Measurements from ENCODE around the gene SHD.
A peak's percentile ranks its signal among the peaks of the same experiment; 100 is the strongest.
"Not testable (repeated sequence)": the region's sequence is repeated elsewhere in the genome, so short reads cannot be mapped to it uniquely, and the experiment has no call there.

SHD gene

DNA sequence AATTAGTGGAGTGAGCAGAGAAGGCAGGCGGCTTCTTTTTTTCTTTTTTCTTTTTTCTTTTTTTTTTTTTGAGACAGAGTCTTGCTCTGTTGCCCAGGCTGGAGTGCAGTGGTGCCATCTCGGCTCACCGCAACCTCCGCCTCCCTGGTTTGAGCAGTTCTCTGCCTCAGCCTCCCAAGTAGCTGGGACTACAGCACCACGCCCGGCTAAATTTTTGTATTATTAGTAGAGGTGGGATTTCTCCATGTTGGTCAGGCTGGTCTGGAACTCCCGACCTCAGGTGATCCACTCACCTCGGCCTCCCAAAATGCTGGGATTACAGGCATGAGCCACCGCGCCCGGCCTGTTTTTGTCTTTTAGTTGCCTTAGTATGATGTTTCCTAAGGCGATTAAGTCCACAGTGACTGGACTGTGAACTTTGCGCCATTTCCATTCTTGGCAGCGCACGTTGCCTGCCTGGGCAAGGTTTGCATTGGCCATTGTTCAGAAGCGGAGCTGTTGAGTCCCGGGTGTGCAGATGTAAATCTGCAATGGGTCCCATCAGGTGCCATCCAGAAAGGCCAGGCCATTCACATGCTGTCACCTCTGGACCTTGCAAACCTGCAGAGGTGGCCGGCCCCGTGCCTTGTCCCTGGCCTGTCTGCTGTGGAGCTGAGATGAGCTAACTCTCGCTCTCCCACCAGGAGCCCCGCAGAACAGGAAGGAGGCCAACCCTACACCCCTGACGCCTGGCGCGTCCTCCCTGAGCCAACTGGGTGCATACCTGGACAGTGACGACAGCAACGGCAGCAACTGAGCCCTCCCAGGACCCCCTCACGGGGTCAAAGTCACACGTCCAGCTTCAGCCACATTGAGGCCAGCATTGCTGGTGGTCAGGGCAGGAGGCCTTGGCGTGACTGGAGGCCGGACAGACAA, 10.9 kb upstream of the SHD start:
- no CpG with 5 or more reads among the region's 30 CpGs for WGBS, 2 donors (ENCODE audit: extremely low coverage in 2 of 2, insufficient read length in 2 of 2, insufficient replicate concordance in 1 of 2)
- no peak overlapping the region for H2BK15ac ChIP-seq (ENCODE audit: low read length)

DNA sequence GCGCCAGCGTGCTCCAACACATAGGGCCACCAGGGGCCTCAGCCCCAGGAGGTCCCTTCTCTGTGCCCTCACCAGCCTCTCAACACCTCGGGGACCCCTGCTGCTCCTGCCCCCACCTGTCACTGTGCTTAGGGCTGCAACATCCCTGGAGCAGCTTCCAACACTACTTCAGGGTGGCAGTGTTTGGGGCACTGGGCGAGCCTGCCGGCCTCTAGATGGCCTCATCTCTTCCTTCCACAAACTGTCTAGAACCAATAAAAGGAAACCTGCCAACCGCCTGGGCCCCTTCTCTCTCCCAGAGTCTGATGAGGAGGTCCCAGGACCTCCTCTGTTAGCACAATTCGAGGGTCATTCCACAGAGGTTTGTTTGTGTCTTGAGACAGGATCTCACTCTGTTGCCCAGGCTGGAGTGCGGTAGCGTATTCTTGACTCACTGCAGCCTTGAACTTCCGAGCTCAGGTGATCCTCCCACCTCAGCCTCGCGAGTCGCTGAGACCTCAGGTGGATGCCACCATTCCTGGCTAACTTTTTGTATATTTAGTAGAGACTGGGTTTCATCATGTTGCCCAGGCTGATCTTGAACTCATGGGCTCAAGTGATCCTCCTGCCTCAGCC, 10.1 kb upstream of the SHD start:
- no peak overlapping the region for H3K4ac ChIP-seq (ENCODE audit: low read length)
- H4K91ac ChIP-seq (ENCODE audit: low read depth, low read length, poor library complexity) = no peak overlapping the region
- H3K4me2 ChIP-seq (ENCODE audit: insufficient read depth, low read length, poor library complexity, severe bottlenecking) = no peak overlapping the region
- no CpG with 5 or more reads among the region's 13 CpGs for WGBS, 2 donors (ENCODE audit: extremely low coverage in 2 of 2, insufficient read length in 2 of 2, insufficient replicate concordance in 1 of 2)
- no peak overlapping the region for H2BK120ac ChIP-seq (ENCODE audit: low read depth, low read length)
- no peak overlapping the region for H4K8ac ChIP-seq (ENCODE audit: low read depth, low read length)
- H2BK12ac ChIP-seq (ENCODE audit: low read length) = no peak overlapping the region
- H2BK5ac ChIP-seq (ENCODE audit: low read length) = no peak overlapping the region
- no peak overlapping the region for H2AFZ ChIP-seq (ENCODE audit: low read length)
- no peak overlapping the region for H3K27ac ChIP-seq (replicated peaks; ENCODE audit: low read length)
- no peak for DNase-seq (ENCODE audit: low spot score)
- H3K4me3 ChIP-seq (ENCODE audit: low read length in 2 of 2) = no peak overlapping the region
- no peaks in the 10 kb centered on the region for H3K27me3 ChIP-seq (ENCODE audit: control insufficient read depth in 3 of 3, insufficient read depth in 3 of 3, low read depth in 1 of 3, low read length in 3 of 3)
- H2AK5ac ChIP-seq (ENCODE audit: low read depth, low read length) = no peak overlapping the region
- no peaks in the 10 kb centered on the region for H3K4me1 ChIP-seq (ENCODE audit: control insufficient read depth in 2 of 2, insufficient read depth in 1 of 2, low read depth in 1 of 2, low read length in 2 of 2)
- H3K79me1 ChIP-seq (ENCODE audit: low read depth, low read length) = peaks cover 2% of the 10 kb centered on the region
- H3K23ac ChIP-seq (ENCODE audit: low read depth, low read length, poor library complexity) = no peak overlapping the region
- no peak overlapping the region for H3K9ac ChIP-seq (ENCODE audit: low read depth, low read length, poor library complexity)
- H2BK15ac ChIP-seq (ENCODE audit: low read length) = no peak overlapping the region
- H3K9me3 ChIP-seq (replicated peaks in 1 of 2; ENCODE audit: control insufficient read depth in 2 of 2, insufficient read depth in 1 of 2, low read depth in 1 of 2, low read length in 2 of 2) = no peaks in the 10 kb centered on the region
- no peak overlapping the region for H3K14ac ChIP-seq (ENCODE audit: low read length)
- H3K36me3 ChIP-seq (replicated peaks in 1 of 2; ENCODE audit: control insufficient read depth in 2 of 2, insufficient read depth in 2 of 2, low read length in 2 of 2) = peaks cover 14 to 29% of the 10 kb centered on the region in 2 donors
- H3K18ac ChIP-seq (ENCODE audit: low read length) = no peak overlapping the region

More for the DNA sequence above, 10.9 kb upstream of the SHD start:
- H3K14ac ChIP-seq (ENCODE audit: low read length) = no peak overlapping the region
- no peaks in the 10 kb centered on the region for H3K4me1 ChIP-seq (ENCODE audit: control insufficient read depth in 2 of 2, insufficient read depth in 1 of 2, low read depth in 1 of 2, low read length in 2 of 2)
- no peak overlapping the region for H2AK5ac ChIP-seq (ENCODE audit: low read depth, low read length)
- H3K36me3 ChIP-seq (replicated peaks in 1 of 2; ENCODE audit: control insufficient read depth in 2 of 2, insufficient read depth in 2 of 2, low read length in 2 of 2) = peaks cover 15 to 34% of the 10 kb centered on the region in 2 donors
- no peak overlapping the region for H3K4me2 ChIP-seq (ENCODE audit: insufficient read depth, low read length, poor library complexity, severe bottlenecking)
- H4K91ac ChIP-seq (ENCODE audit: low read depth, low read length, poor library complexity) = no peak overlapping the region
- H3K27me3 ChIP-seq (ENCODE audit: control insufficient read depth in 3 of 3, insufficient read depth in 3 of 3, low read depth in 1 of 3, low read length in 3 of 3) = no peaks in the 10 kb centered on the region
- no peak overlapping the region for H2AFZ ChIP-seq (ENCODE audit: low read length)
- DNase-seq (ENCODE audit: low spot score) = no peak
- H2BK120ac ChIP-seq (ENCODE audit: low read depth, low read length) = no peak overlapping the region
- peaks cover 3% of the 10 kb centered on the region for H3K79me1 ChIP-seq (ENCODE audit: low read depth, low read length)
- H4K8ac ChIP-seq (ENCODE audit: low read depth, low read length) = no peak overlapping the region
- H2BK12ac ChIP-seq (ENCODE audit: low read length) = no peak overlapping the region
- no peak overlapping the region for H3K18ac ChIP-seq (ENCODE audit: low read length)
- H3K9ac ChIP-seq (ENCODE audit: low read depth, low read length, poor library complexity) = no peak overlapping the region
- no peak overlapping the region for H3K4ac ChIP-seq (ENCODE audit: low read length)
- peak overlapping the region; percentile 85 for H3K23ac ChIP-seq (ENCODE audit: low read depth, low read length, poor library complexity)
- H3K9me3 ChIP-seq (replicated peaks in 1 of 2; ENCODE audit: control insufficient read depth in 2 of 2, insufficient read depth in 1 of 2, low read depth in 1 of 2, low read length in 2 of 2) = no peaks in the 10 kb centered on the region
- H3K4me3 ChIP-seq (ENCODE audit: low read length in 2 of 2) = no peak overlapping the region
- no peak overlapping the region for H2BK5ac ChIP-seq (ENCODE audit: low read length)
- no peak overlapping the region for H3K27ac ChIP-seq (replicated peaks; ENCODE audit: low read length)

DNA sequence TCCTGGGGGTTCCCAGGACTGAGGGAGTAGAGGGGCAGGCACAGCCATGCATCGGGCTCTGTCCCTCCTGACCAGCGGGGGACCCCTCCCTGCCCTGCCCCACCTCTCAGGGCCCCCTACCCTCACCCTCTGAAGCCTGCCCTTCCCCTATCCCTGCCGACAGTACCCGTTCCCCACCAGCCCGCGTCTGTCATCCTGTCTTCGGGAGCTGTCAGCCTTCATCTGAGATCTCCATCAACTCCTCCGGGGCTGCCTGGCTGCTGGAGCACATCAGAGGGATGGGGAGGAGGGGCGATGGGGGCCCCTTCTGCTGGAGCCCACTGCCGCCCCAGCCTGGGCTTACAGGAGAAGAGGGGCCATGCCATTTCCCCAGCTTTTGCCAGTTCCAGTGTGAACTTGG, 6.2 kb upstream of the SHD start:
- H2BK5ac ChIP-seq (ENCODE audit: low read length) = peak overlapping the region; percentile 60
- H2BK15ac ChIP-seq (ENCODE audit: low read length) = no peak overlapping the region
- H3K79me1 ChIP-seq (ENCODE audit: low read depth, low read length) = peaks cover 2% of the 10 kb centered on the region
- H3K4ac ChIP-seq (ENCODE audit: low read length) = no peak overlapping the region
- H2AK5ac ChIP-seq (ENCODE audit: low read depth, low read length) = no peak overlapping the region
- DNase-seq (ENCODE audit: low spot score) = no peak
- H4K91ac ChIP-seq (ENCODE audit: low read depth, low read length, poor library complexity) = no peak overlapping the region
- H3K27me3 ChIP-seq (ENCODE audit: control insufficient read depth in 3 of 3, insufficient read depth in 3 of 3, low read depth in 1 of 3, low read length in 3 of 3) = peaks cover 0 to 6% (median 0%) of the 10 kb centered on the region in 3 experiments
- H3K4me2 ChIP-seq (ENCODE audit: insufficient read depth, low read length, poor library complexity, severe bottlenecking) = no peak overlapping the region
- no peak overlapping the region for H3K27ac ChIP-seq (replicated peaks; ENCODE audit: low read length)
- no peak overlapping the region for H3K18ac ChIP-seq (ENCODE audit: low read length)
- peak overlapping the region; percentile 80 for H3K23ac ChIP-seq (ENCODE audit: low read depth, low read length, poor library complexity)
- no peak overlapping the region for H2BK12ac ChIP-seq (ENCODE audit: low read length)
- no CpG with 5 or more reads among the region's 10 CpGs for WGBS, 2 donors (ENCODE audit: extremely low coverage in 2 of 2, insufficient read length in 2 of 2, insufficient replicate concordance in 1 of 2)
- no peak overlapping the region for H2AFZ ChIP-seq (ENCODE audit: low read length)
- no peak overlapping the region for H2BK120ac ChIP-seq (ENCODE audit: low read depth, low read length)
- no peak overlapping the region for H3K14ac ChIP-seq (ENCODE audit: low read length)
- no peaks in the 10 kb centered on the region for H3K9me3 ChIP-seq (replicated peaks in 1 of 2; ENCODE audit: control insufficient read depth in 2 of 2, insufficient read depth in 1 of 2, low read depth in 1 of 2, low read length in 2 of 2)
- H3K4me3 ChIP-seq (ENCODE audit: low read length in 2 of 2) = no peak overlapping the region
- no peak overlapping the region for H3K9ac ChIP-seq (ENCODE audit: low read depth, low read length, poor library complexity)
- no peak overlapping the region for H4K8ac ChIP-seq (ENCODE audit: low read depth, low read length)
- H3K4me1 ChIP-seq (ENCODE audit: control insufficient read depth in 2 of 2, insufficient read depth in 1 of 2, low read depth in 1 of 2, low read length in 2 of 2) = peaks cover 0 to 7% of the 10 kb centered on the region in 2 donors
- peaks cover 11 to 15% of the 10 kb centered on the region in 2 donors for H3K36me3 ChIP-seq (replicated peaks in 1 of 2; ENCODE audit: control insufficient read depth in 2 of 2, insufficient read depth in 2 of 2, low read length in 2 of 2)

DNA sequence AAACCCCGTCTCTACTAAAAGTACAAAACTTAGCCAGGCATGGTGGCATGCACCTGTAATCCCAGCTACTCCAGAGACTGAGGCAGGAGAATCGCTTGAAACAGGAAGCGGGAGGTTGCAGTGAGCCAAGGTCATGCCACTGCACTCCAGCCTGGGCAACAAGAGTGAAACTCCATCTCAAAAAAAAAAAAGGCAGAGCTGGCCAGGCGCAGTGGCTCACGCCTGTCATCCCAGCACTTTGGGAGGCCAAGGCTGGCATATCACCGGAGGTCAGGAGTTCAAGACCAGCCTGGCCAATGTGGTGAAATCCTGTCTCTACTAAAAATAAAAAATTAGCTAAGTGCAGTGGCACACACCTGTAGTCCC, 4.8 kb upstream of the SHD start:
- peaks cover 3 to 11% of the 10 kb centered on the region in 2 donors for H3K4me1 ChIP-seq (ENCODE audit: control insufficient read depth in 2 of 2, insufficient read depth in 1 of 2, low read depth in 1 of 2, low read length in 2 of 2)
- not testable (repeated sequence) for H3K4me3 ChIP-seq (ENCODE audit: low read length in 2 of 2); H3K18ac ChIP-seq (ENCODE audit: low read length); H3K23ac ChIP-seq (ENCODE audit: low read depth, low read length, poor library complexity); H2AFZ ChIP-seq (ENCODE audit: low read length); H3K9me3 ChIP-seq (replicated peaks in 1 of 2; ENCODE audit: control insufficient read depth in 2 of 2, insufficient read depth in 1 of 2, low read depth in 1 of 2, low read length in 2 of 2); H4K8ac ChIP-seq (ENCODE audit: low read depth, low read length); H2BK120ac ChIP-seq (ENCODE audit: low read depth, low read length); H3K79me1 ChIP-seq (ENCODE audit: low read depth, low read length); H2BK5ac ChIP-seq (ENCODE audit: low read length); H3K14ac ChIP-seq (ENCODE audit: low read length); H3K4ac ChIP-seq (ENCODE audit: low read length); H2AK5ac ChIP-seq (ENCODE audit: low read depth, low read length); H3K9ac ChIP-seq (ENCODE audit: low read depth, low read length, poor library complexity); H3K4me2 ChIP-seq (ENCODE audit: insufficient read depth, low read length, poor library complexity, severe bottlenecking); H2BK12ac ChIP-seq (ENCODE audit: low read length); DNase-seq (ENCODE audit: low spot score); H4K91ac ChIP-seq (ENCODE audit: low read depth, low read length, poor library complexity); H3K27ac ChIP-seq (replicated peaks; ENCODE audit: low read length); H2BK15ac ChIP-seq (ENCODE audit: low read length); H3K36me3 ChIP-seq (replicated peaks in 1 of 2; ENCODE audit: control insufficient read depth in 2 of 2, insufficient read depth in 2 of 2, low read length in 2 of 2)
- WGBS, 2 donors (ENCODE audit: extremely low coverage in 2 of 2, insufficient read length in 2 of 2, insufficient replicate concordance in 1 of 2) = no CpG with 5 or more reads among the region's 6 CpGs
- peaks cover 0 to 16% (median under 1%) of the 10 kb centered on the region in 3 experiments for H3K27me3 ChIP-seq (ENCODE audit: control insufficient read depth in 3 of 3, insufficient read depth in 3 of 3, low read depth in 1 of 3, low read length in 3 of 3)
